HG03354 (cell line): Measurements from ENCODE around the gene NOD2.
A peak's percentile ranks its signal among the peaks of the same experiment; 100 is the strongest.

ENCODE experiments used
- ATAC-seq: cut with Tn5 transposase; IDR thresholded peaks from one replicate; pipeline ENCODE4 v1.9.1; 2021; ENCODE audit warnings: mild to moderate bottlenecking; ENCODE audit not compliant: unreplicated experiment, poor library complexity, severe bottlenecking

Gene NOD2

GRCh38 chr16:50737420-50737959, 44.1 kb downstream of the NOD2 start:
- no peak for ATAC-seq

- no peak for ATAC-seq
Measured at GRCh38 chr16:50739031-50739430, 45.6 kb downstream of the NOD2 start.

- ATAC-seq, result no peak
Measured at GRCh38 chr16:50740736-50741135, 47.3 kb downstream of the NOD2 start.

- ATAC-seq, result peak; percentile 1
Measured at GRCh38 chr16:50741225-50741780, 47.9 kb downstream of the NOD2 start.

- ATAC-seq, result peak; percentile 94
Measured at GRCh38 chr16:50741781-50742575, 48.6 kb downstream of the NOD2 start, which contains the start of gene CYLD. CYLD (plus strand) TSS chr16:50742086; CDS start chr16:50749699, 7,613 bp downstream.

- ATAC-seq, result no peak
Measured at GRCh38 chr16:50742576-50743200, 49.3 kb downstream of the NOD2 start.

- ATAC-seq, result no peak
Measured at GRCh38 chr16:50743581-50744225, 50.3 kb downstream of the NOD2 start.

GRCh38 chr16:50744881-50745280, 51.5 kb downstream of the NOD2 start:
- no peak for ATAC-seq

- ATAC-seq, result no peak
Measured at GRCh38 chr16:50745940-50746339, 52.5 kb downstream of the NOD2 start.

- ATAC-seq, result peak; percentile 79
Measured at GRCh38 chr16:50747207-50747956, 54.0 kb downstream of the NOD2 start.

- ATAC-seq, result no peak
Measured at GRCh38 chr16:50751528-50751927, 58.1 kb downstream of the NOD2 start.

- ATAC-seq, result no peak
Measured at GRCh38 chr16:50752471-50753235, 59.2 kb downstream of the NOD2 start.

GRCh38 chr16:50756473-50756872, 63.1 kb downstream of the NOD2 start:
- ATAC-seq, result no peak

GRCh38 chr16:50761267-50761666, 67.9 kb downstream of the NOD2 start:
- no peak for ATAC-seq

GRCh38 chr16:50762241-50762640, 68.8 kb downstream of the NOD2 start:
- no peak for ATAC-seq

GRCh38 chr16:50763211-50763610, 69.8 kb downstream of the NOD2 start:
- no peak for ATAC-seq

- ATAC-seq, result no peak
Measured at GRCh38 chr16:50765260-50765659, 71.9 kb downstream of the NOD2 start.

GRCh38 chr16:50765861-50766260, 72.5 kb downstream of the NOD2 start:
- no peak for ATAC-seq

- ATAC-seq, result no peak
Measured at GRCh38 chr16:50767197-50767596, 73.8 kb downstream of the NOD2 start.
